SK-N-SH (cell line): ENCODE measurements around the gene PELI1. TPM values are rescaled to one million over a fixed set of nuclear protein-coding genes. Genes with fewer than 3 reads are reported as not detected.

ENCODE experiments used
- CTCF ChIA-PET: fragments of 300-600, 350-600 bp; formaldehyde crosslinking; extraction: SDS; loops from one replicate; lab custom pipeline; 2021; lab: Yijun Ruan, JAX
- POLR2A ChIA-PET: fragments of 350-600 bp; sonication (Branson Sonifier 250); formaldehyde crosslinking; extraction: SDS; loops from one replicate; lab custom pipeline; 2020; ENCODE audit warnings: antibody characterized with exemption, inconsistent platforms; lab: Yijun Ruan, JAX
- DNase-seq: peaks from one replicate; pipeline ENCODE4 v3.0.0; 2012
- H2AFZ ChIP-seq: fragments of 200-600 bp; sonication (generic); 2 replicates; pipeline ENCODE4 v1.8.1; 2016; ENCODE audit warnings: antibody characterized with exemption, mild to moderate bottlenecking, low read depth
- H3F3A ChIP-seq: fragments of 200-600 bp; sonication (generic); replicated peaks from 2 replicates; pipeline ENCODE3; 2016; ENCODE audit warnings: antibody characterized with exemption, mild to moderate bottlenecking; ENCODE audit not compliant: insufficient read depth
- H3K27ac ChIP-seq, 2 experiments: fragments of 200-500 bp in 1 of 2; fragments of 200-600 bp in 1 of 2; sonication (Bioruptor generic) in 1 of 2; sonication (generic), shearing (Covaris generic) in 1 of 2; 2 replicates each; pipeline versions ENCODE4 v1.5.1 to v1.6.1; 2014 to 2016; ENCODE audit warnings: low read depth in 2 of 2, inconsistent platforms in 1 of 2, low read length in 1 of 2, mild to moderate bottlenecking in 1 of 2, mixed read lengths in 1 of 2
- H3K27me3 ChIP-seq: fragments of 200-600 bp; sonication (generic), shearing (Covaris generic); 2 replicates; pipeline ENCODE4 v1.6.1; 2016; ENCODE audit warnings: mixed run types; ENCODE audit not compliant: insufficient read depth
- H3K36me3 ChIP-seq, 2 experiments: fragments of 200-500 bp in 1 of 2; fragments of 200-600 bp in 1 of 2; sonication (Bioruptor generic) in 1 of 2; sonication (generic) in 1 of 2; replicated peaks in 1 of 2; 2 replicates each; pipeline versions ENCODE3 to v1.5.1; 2014 to 2016; ENCODE audit warnings: low read length in 1 of 2, mild to moderate bottlenecking in 1 of 2; ENCODE audit not compliant: insufficient read depth in 2 of 2, control insufficient read depth in 1 of 2
- H3K4me1 ChIP-seq, 2 experiments: fragments of 200-500 bp in 1 of 2; fragments of 200-600 bp in 1 of 2; sonication (Bioruptor generic) in 1 of 2; sonication (generic), shearing (Covaris generic) in 1 of 2; 2 replicates each; pipeline versions ENCODE4 v1.5.1 to v1.6.1; 2014 to 2016; ENCODE audit warnings: low read depth in 1 of 2, low read length in 1 of 2, mixed run types in 1 of 2; ENCODE audit not compliant: insufficient read depth in 2 of 2, control insufficient read depth in 1 of 2
- H3K4me2 ChIP-seq: fragments of 200-600 bp; sonication (generic), shearing (Covaris generic); 2 replicates; pipeline ENCODE4 v1.6.1; 2017; ENCODE audit warnings: mixed run types
- H3K4me3 ChIP-seq, 2 experiments: fragments of 200-500 bp in 1 of 2; fragments of 200-600 bp in 1 of 2; sonication (Bioruptor generic) in 1 of 2; sonication (generic), shearing (Covaris generic) in 1 of 2; 2 replicates each; pipeline versions ENCODE4 v1.5.1 to v1.8.1; 2014 to 2016; ENCODE audit warnings: low read depth in 2 of 2, inconsistent platforms in 1 of 2, low read length in 1 of 2, mild to moderate bottlenecking in 1 of 2, mixed read lengths in 1 of 2, moderate library complexity in 1 of 2
- H3K79me2 ChIP-seq: fragments of 200-600 bp; sonication (generic); 2 replicates; pipeline ENCODE4 v1.8.1; 2017; ENCODE audit warnings: mild to moderate bottlenecking; ENCODE audit not compliant: insufficient read depth
- H3K9ac ChIP-seq: fragments of 200-600 bp; sonication (generic); 2 replicates; pipeline ENCODE4 v1.6.1; 2017; ENCODE audit warnings: mixed run types
- H3K9me2 ChIP-seq: fragments of 200-600 bp; sonication (generic); 2 replicates; pipeline ENCODE4 v1.6.1; 2017; ENCODE audit warnings: mixed run types
- H3K9me3 ChIP-seq: fragments of 200-600 bp; sonication (generic); 2 replicates; pipeline ENCODE4 v1.6.1; 2017; ENCODE audit warnings: mixed run types, mild to moderate bottlenecking, moderate library complexity
- H4K20me1 ChIP-seq: fragments of 200-600 bp; sonication (generic); 2 replicates; pipeline ENCODE4 v1.6.1; 2017; ENCODE audit warnings: mild to moderate bottlenecking, mixed run types; ENCODE audit not compliant: insufficient read depth
- EZH2phosphoT487 ChIP-seq: fragments of 200-600 bp; sonication (generic); IDR thresholded peaks from 2 replicates; pipeline ENCODE4 v1.6.1; 2017; ENCODE audit warnings: low read depth, mixed run types, mild to moderate bottlenecking, antibody characterized with exemption, moderate library complexity, borderline replicate concordance
- GABPA ChIP-seq: IDR thresholded peaks from 2 replicates; pipeline ENCODE4 v1.4.0; 2012; ENCODE audit warnings: low read depth, mild to moderate bottlenecking
- IRF3 ChIP-seq: fragments of 150-350 bp; IDR thresholded peaks from 2 replicates; pipeline ENCODE4 v1.6.1; 2016; ENCODE audit warnings: mild to moderate bottlenecking, low read depth, low read length
- MEF2A ChIP-seq: IDR thresholded peaks from 2 replicates; pipeline ENCODE4 v1.4.0; 2012; ENCODE audit warnings: low read depth, borderline replicate concordance
- MXI1 ChIP-seq: IDR thresholded peaks from 2 replicates; pipeline ENCODE4 v1.6.1; 2012; ENCODE audit warnings: mild to moderate bottlenecking, low read depth, low read length, improper control_type of control experiment
- NRF1 ChIP-seq: IDR thresholded peaks from 2 replicates; pipeline ENCODE4 v1.6.1; 2012; ENCODE audit warnings: low read depth, mild to moderate bottlenecking, low read length
- POLR2AphosphoS5 ChIP-seq: IDR thresholded peaks from 2 replicates; pipeline ENCODE4 v1.6.1; 2012; ENCODE audit warnings: low read depth, low read length
- RAD21 ChIP-seq: IDR thresholded peaks from 2 replicates; pipeline ENCODE4 v1.6.1; 2012; ENCODE audit warnings: mild to moderate bottlenecking, low read length
- RCOR1 ChIP-seq: fragments of 150-350 bp; IDR thresholded peaks from 2 replicates; pipeline ENCODE4 v1.6.1; 2017; ENCODE audit warnings: antibody characterized with exemption, low read length
- REST ChIP-seq: IDR thresholded peaks from 2 replicates; pipeline ENCODE4 v1.6.1; 2012; ENCODE audit warnings: mild to moderate bottlenecking, low read depth, low read length, moderate library complexity
- SIN3A ChIP-seq: IDR thresholded peaks from 2 replicates; pipeline ENCODE4 v1.6.1; 2012; ENCODE audit warnings: low read depth, mild to moderate bottlenecking, low read length, moderate library complexity, borderline replicate concordance
- TCF12 ChIP-seq: IDR thresholded peaks from 2 replicates; pipeline ENCODE4 v1.4.0; 2012
- YY1 ChIP-seq: IDR thresholded peaks from 2 replicates; pipeline ENCODE4 v1.4.0; 2012; ENCODE audit warnings: low read depth, mild to moderate bottlenecking
- WGBS: methylation state at CpG from one replicate; pipeline ENCODE4 v1.1.6; 2017; ENCODE audit warnings: low lambda C conversion rate; 5-methylcytosine and 5-hydroxymethylcytosine counted together
- polyA plus RNA-seq, 3 experiments: library from polyadenylated mRNA; depleted of rRNA; stranded (reverse); fragments of >200 nt; gene quantifications; 2 replicates each; pipeline ENCODE4 v1.2.3, GENCODE V29; 2012

Gene PELI1
- polyA plus RNA-seq, 1 of the 3 experiments (the other 2 are of a cell fraction) = 4.2 TPM

DNA sequence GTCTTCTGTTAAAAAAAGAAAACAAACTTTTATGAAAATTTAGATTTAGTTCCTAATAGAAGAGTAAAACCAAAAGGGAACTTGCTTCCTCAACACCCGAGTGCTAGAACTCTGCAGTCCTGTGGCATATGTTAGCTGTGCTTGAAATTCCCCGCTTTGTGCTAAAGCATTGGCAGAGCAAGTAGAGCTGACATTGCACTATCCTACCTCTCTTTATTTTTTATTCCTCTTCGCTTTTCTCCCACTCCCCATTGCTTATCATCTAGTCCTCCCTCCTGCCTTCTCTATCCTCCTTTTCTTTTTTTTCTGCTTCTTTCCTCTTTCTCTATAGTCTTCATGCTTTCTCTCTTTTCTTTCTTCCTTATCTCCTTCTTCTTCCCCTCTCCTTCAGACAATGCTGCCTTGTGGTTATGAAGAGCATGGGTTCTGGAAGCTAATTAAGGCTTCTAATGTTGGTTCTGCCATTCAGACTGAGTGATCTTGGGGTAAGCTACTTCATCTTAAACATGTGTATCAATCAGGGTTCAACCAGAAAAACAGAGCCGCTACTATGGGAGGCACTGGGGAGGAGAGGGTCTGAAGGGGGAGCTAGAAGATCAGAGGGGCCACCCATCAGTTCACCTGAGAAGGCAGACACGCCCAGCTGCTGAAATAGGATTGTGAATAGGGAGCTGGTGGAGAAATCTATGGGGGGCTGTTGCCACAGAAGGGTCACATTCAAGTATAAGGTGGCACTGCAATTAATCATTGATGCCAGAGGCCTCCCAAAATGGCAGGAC is 31.4 kb upstream of the PELI1 start:
- DNase-seq = no peak
- WGBS = 74% methylated on average over 5 of the region's 5 CpGs
- no peaks in the 10 kb centered on the region for H3K9me3 ChIP-seq
- no peaks in the 10 kb centered on the region for H3K36me3 ChIP-seq
- no peak overlapping the region for H3K4me2 ChIP-seq
- POLR2A ChIA-PET = no interaction called here
- no peak overlapping the region for H3K9ac ChIP-seq
- no peak overlapping the region for H3K4me3 ChIP-seq
- no peak overlapping the region for H3K27ac ChIP-seq
- H4K20me1 ChIP-seq = no peaks in the 10 kb centered on the region
- no peak for TF ChIP-seq POLR2AphosphoS5
- TF ChIP-seq MXI1 = no peak
- no peak for TF ChIP-seq RAD21
- H3K79me2 ChIP-seq = no peaks in the 10 kb centered on the region
- CTCF ChIA-PET = interaction anchor here (0.6 kb wide), 1 partner anchor 860 kb away, joined by 3 read pairs; no protein-coding TSS in a partner anchor
- no peak overlapping the region for H2AFZ ChIP-seq
- no peaks in the 10 kb centered on the region for H3K9me2 ChIP-seq
- H3F3A ChIP-seq = no peaks in the 10 kb centered on the region
- no peaks in the 10 kb centered on the region; the same call in 1 of the 2 replicates for H3K27me3 ChIP-seq
- peaks cover 0 to 5% of the 10 kb centered on the region in 2 experiments; a peak in 2 of 4 replicates for H3K4me1 ChIP-seq

DNA sequence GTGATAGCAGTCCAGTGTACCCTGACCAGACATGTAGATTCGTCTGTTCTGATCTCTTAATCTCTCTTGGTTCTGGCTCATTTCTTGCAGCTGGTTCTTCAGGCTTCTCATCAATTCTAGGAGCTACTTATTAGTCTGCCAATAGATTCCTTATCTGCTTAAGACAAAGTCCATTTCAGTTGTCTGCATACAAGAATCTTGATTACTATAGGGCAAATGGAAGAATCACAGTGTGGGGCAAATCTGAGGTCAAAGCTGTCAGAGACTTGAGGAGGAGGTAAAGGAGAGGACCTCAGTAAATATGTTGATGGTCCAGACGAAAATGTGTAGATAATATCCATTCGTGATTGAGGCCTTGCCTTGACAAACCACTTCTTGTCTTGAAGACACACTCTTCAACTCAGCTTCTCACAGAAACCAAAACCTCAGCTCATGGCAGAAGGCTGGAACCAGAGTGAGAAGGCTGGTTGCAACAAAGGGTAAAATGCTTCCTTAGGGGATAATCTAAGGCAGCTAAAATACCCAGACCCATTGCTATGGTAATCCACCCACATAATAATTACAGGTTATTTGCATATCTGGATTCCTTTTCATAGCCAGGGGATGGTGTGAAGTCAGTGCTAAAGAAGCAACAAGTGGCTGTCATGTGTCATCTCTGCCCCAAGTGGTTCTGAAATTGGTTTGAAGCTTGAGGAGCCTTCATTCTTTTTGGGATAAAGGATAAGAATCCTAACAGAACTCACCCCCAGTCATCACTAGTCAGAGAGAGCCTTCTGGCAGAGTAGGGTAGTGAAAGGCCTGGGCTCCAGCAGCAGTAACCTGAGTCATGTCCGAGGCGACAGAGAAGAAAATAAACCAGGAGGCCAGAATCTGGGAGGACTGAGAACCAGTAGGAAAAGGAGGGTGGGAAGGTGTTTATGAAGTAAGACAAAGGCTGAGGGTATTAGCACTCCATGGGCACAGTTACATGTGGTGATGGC is 29.2 kb upstream of the PELI1 start:
- H2AFZ ChIP-seq = no peak overlapping the region
- no peak overlapping the region for H3K4me2 ChIP-seq
- no peak overlapping the region for H3K27ac ChIP-seq
- H3K4me3 ChIP-seq = no peak overlapping the region
- no peaks in the 10 kb centered on the region for H3F3A ChIP-seq
- no peak for DNase-seq
- H3K9me2 ChIP-seq = no peaks in the 10 kb centered on the region
- no peaks in the 10 kb centered on the region; the same call in 1 of the 2 replicates for H3K27me3 ChIP-seq
- peaks cover 0 to 2% of the 10 kb centered on the region in 2 experiments; a peak in 2 of 4 replicates for H3K4me1 ChIP-seq
- WGBS = 57% methylated on average over 5 of the region's 5 CpGs
- no peaks in the 10 kb centered on the region for H4K20me1 ChIP-seq
- H3K9me3 ChIP-seq = no peaks in the 10 kb centered on the region
- POLR2A ChIA-PET = interaction anchor here (0.5 kb wide), 1 partner anchor 1467 kb away, joined by 7 read pairs; no protein-coding TSS in a partner anchor
- TF ChIP-seq RCOR1 = no peak
- no peak for TF ChIP-seq MXI1
- no peak for TF ChIP-seq GABPA
- TF ChIP-seq MEF2A = no peak
- no peak overlapping the region for H3K9ac ChIP-seq
- CTCF ChIA-PET = no interaction called here
- H3K36me3 ChIP-seq = no peaks in the 10 kb centered on the region
- no peaks in the 10 kb centered on the region for H3K79me2 ChIP-seq

- no peak overlapping the region for H3K27ac ChIP-seq
- H3F3A ChIP-seq = no peaks in the 10 kb centered on the region
- 72% methylated on average over 1 of the region's 1 CpG for WGBS
- no peaks in the 10 kb centered on the region for H4K20me1 ChIP-seq
- H3K79me2 ChIP-seq = no peaks in the 10 kb centered on the region
- no peaks in the 10 kb centered on the region for H3K27me3 ChIP-seq
- no peak overlapping the region for H3K4me3 ChIP-seq
- no peak for DNase-seq
- H3K4me2 ChIP-seq = no peak overlapping the region
- H2AFZ ChIP-seq = no peak overlapping the region
- H3K36me3 ChIP-seq = no peaks in the 10 kb centered on the region
- CTCF ChIA-PET = interaction anchor here (1.2 to 1.5 kb wide), 2 partner anchors 9 to 160 kb away, joined by 3 to 4 read pairs; no protein-coding TSS in a partner anchor
- H3K9me2 ChIP-seq = no peaks in the 10 kb centered on the region
- H3K9me3 ChIP-seq = no peaks in the 10 kb centered on the region
- H3K4me1 ChIP-seq = no peaks in the 10 kb centered on the region; a peak in 1 of 4 replicates
- no peak overlapping the region for H3K9ac ChIP-seq
- POLR2A ChIA-PET = no interaction called here
- TF ChIP-seq EZH2phosphoT487 (no peak), REST (no peak), TCF12 (no peak), SIN3A (no peak), NRF1 (no peak), YY1 (no peak), IRF3 (no peak)
Observed at GRCh38 chr2:64168756-64169155, 24.5 kb upstream of the PELI1 start.
